Tibial nerve (tissue), 3 donors: Measurements from ENCODE around the gene RHBDL1.

Experiments used
- POLR2A ChIP-seq, 2 donors: fragments of 450-650 bp; IDR thresholded peaks; one replicate each; pipeline ENCODE4 v1.6.1; 2017; ENCODE audit warnings: antibody characterized with exemption in 2 of 2, mild to moderate bottlenecking in 2 of 2, moderate library complexity in 2 of 2
- TF ChIP-seq, protein P1 (sequence below), 5 experiments: fragments of 200-600 bp in 3 of 5; fragments of 450-650 bp in 2 of 5; sonication (generic) in 3 of 5; IDR thresholded peaks; one replicate each; pipeline ENCODE4 v1.5.1; 2016 to 2019; ENCODE audit warnings: antibody characterized with exemption in 5 of 5, mild to moderate bottlenecking in 3 of 5, moderate library complexity in 2 of 5

DNA sequence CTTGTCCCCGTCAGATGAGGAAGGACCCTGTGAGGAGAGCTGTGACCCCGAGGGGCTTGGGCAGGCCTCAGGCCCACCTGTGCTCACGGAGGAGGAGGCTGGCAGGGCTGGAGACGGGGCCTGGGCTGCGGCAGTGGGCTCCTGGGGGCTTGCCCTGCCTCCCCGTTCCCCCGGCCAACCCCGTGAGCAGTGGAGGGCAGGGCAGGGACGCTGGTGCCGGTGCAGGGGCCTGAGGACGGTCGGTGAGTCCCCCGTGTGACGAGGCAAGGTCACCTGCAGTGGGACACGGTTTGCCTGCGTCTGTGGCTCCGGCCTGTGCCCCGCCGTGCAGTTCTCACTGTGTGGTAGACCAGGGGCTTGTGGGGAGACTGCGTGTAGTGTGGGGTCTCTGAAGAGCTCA, 15.9 kb upstream of the RHBDL1 start:
- TF ChIP-seq, protein P1, sequence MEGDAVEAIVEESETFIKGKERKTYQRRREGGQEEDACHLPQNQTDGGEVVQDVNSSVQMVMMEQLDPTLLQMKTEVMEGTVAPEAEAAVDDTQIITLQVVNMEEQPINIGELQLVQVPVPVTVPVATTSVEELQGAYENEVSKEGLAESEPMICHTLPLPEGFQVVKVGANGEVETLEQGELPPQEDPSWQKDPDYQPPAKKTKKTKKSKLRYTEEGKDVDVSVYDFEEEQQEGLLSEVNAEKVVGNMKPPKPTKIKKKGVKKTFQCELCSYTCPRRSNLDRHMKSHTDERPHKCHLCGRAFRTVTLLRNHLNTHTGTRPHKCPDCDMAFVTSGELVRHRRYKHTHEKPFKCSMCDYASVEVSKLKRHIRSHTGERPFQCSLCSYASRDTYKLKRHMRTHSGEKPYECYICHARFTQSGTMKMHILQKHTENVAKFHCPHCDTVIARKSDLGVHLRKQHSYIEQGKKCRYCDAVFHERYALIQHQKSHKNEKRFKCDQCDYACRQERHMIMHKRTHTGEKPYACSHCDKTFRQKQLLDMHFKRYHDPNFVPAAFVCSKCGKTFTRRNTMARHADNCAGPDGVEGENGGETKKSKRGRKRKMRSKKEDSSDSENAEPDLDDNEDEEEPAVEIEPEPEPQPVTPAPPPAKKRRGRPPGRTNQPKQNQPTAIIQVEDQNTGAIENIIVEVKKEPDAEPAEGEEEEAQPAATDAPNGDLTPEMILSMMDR (IDR thresholded peaks at IDR 0.05) = no peak
- TF ChIP-seq POLR2A (IDR thresholded peaks at IDR 0.05) = no peak
